GM21367 (cell line): ENCODE data around the gene PLCH1.

Source experiments
- ATAC-seq: cut with Tn5 transposase; IDR thresholded peaks from one replicate; pipeline ENCODE4 v1.9.1; 2021; ENCODE audit not compliant: unreplicated experiment

The PLCH1 gene

GRCh38 chr3:155388417-155388816, 356.5 kb downstream of the PLCH1 start:
- no peak for ATAC-seq

GRCh38 chr3:155387571-155387970, 357.3 kb downstream of the PLCH1 start:
- no peak for ATAC-seq

DNA sequence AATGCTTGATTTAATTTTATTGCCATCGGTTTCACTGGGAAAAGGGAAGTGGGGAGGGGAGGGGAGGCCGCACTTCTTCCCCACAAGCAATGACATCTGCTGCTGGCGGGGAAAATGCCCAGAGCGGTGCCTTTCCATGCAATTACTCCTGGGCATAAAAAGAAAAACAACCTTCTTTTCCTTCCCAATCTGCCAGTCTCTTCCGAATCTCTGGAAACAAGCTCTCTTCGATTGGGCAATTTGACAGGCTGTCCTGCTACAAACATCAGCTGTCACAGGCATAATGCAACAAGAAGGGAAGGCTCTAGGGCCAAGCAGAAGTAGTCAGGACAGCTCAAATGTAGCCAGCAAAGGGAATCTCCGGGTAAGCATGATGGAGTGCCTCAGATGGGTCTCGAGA, 358.0 kb downstream of the PLCH1 start:
- ATAC-seq, result no peak

DNA sequence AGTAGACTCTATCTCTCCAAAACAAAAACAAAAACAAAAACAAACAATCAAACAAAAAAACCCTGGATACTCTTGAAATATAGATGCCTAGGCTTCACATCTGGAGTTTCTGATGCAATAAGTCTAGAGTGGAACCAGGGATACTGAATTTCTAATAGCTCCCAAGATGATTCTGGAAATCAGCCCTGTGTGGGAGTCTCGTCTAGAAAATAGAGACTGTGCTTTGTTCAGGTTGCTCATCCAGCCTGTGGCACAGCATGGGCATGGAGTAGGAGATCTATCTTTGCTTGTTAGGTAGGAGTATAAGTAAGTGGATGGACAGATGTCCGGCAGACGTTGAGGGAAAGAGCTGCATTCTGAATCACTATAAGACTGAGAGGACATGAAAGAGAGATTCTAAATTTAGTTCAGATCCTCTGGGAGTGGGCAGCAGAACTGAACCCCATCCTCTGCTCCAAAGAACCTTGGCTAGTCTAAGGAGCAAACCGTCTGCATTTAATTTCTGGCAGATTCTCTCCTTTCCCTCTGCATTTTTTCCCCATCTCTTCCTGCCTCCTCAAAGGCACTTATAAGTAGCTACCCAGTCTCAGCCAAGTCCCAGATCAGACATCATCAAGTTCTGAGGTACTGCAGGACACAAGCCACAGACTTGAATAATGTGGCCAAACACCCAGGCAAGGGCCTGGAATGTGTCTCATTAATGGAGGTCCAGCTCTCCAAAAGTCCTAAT, 358.8 kb downstream of the PLCH1 start:
- ATAC-seq, result no peak

DNA sequence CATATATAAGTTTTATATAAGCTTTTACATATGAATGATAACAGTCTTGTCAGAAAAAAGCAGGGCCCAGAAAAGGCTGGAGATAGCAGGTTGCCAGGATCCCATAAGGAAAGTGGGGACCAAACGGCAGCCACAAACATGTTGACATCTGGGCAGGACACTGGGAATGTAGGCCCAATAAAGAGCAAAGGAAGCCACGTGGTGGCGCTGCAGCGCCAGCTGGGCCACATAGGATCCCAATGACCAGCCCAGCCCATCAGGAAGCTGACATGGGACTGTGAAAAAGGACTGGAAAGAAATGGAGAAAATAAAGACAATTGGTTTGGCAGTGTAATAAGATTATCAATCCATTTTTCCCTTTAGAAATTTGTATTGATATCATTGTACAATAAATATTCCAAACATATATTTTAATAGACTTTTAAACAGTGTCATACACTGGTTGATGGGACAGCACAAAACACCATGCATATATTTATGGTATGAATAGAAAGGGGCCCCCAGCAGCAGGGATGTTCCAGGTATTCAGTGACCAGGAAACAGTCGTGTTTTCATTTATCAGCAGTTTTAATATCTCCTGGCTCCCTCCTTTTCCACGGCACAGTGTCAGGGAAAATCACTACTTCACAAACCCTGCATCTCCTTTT, 362.4 kb downstream of the PLCH1 start:
- peak; percentile 59 for ATAC-seq

DNA sequence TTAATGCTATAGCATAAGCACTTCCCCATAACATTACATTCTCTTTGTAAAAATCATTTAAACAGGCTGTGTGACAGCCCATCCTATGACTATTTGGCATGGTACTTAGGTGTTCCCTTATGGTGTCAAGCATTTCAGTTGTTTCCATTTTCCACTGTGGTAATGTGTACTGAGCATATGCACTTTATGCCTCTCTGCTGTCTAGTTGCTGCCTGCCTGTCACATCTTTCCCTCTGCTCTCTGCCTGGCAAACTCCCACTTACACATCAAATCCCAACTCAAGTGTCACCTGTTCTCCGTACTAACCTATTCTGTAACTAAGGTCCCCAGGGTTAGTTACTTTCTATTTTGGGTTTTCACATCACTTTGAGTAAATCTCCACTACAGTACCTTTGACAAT, 367.0 kb downstream of the PLCH1 start:
- no peak for ATAC-seq

DNA sequence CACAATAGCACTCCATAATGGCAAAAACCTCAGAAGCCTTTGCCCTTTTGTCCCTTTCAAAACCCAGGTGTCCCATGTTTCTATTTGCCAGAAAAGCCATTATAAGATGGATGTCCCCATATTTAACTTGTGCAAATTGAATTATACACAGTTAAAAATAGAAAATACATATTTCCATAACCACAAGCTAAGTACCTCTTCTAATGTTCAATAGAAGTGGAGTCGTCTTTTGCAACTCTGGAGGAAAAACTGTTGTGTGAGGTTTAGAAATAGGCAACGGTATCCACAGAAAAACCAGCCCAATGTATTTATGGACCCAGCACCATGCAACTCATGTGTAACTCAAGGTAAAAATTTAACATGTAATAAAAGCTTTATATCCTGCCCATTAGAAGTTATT, 367.8 kb downstream of the PLCH1 start:
- no peak for ATAC-seq

- ATAC-seq, result no peak
Measured at GRCh38 chr3:155372281-155372680, 372.6 kb downstream of the PLCH1 start.

- ATAC-seq, result no peak
Measured at GRCh38 chr3:155370764-155371503, 373.9 kb downstream of the PLCH1 start.

GRCh38 chr3:155370198-155370597, 374.7 kb downstream of the PLCH1 start:
- no peak for ATAC-seq

DNA sequence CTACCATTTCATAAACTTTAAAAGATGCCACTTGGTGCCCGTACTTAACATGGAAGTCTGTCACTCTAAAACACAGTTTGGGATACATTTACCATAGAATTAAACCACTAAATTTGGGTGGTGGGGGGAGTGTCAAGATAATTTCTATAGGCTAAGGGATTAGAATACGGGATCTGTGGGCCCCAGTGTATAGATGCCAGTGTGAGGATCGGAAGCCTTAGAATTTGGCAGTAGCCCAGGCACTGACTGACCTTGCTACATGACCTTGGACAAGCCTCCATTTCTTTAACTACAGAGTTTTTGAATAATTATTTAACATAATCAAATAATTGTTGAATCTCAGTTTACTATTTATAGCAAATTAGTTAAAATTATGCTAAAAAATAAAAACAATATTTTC, 375.1 kb downstream of the PLCH1 start:
- ATAC-seq, result no peak

- ATAC-seq, result no peak
Measured at GRCh38 chr3:155369244-155369643, 375.6 kb downstream of the PLCH1 start.

GRCh38 chr3:155368786-155369185, 376.1 kb downstream of the PLCH1 start:
- no peak for ATAC-seq

GRCh38 chr3:155367506-155367905, 377.4 kb downstream of the PLCH1 start:
- ATAC-seq, result no peak

- no peak for ATAC-seq
Measured at GRCh38 chr3:155365178-155365783, 379.6 kb downstream of the PLCH1 start.

- no peak for ATAC-seq
Measured at GRCh38 chr3:155364492-155364891, 380.4 kb downstream of the PLCH1 start.

DNA sequence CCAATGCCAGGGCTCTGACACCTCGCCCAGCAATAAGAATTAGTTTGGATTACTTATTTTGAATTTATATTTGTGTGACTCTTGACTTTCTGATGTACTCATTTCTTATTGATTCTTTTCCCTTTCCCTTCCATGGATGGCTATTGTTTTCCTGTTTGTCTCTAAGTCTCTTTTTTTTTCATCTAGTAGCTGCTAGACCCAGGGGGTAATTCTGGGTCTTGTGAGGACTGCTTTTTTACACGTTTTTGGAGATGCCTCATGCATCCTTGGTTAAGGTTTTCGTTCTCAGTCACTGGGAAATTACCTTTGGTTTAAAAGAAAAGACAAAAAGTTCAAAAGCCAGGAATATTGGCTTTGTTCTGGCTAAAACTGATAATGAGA, 381.2 kb downstream of the PLCH1 start:
- ATAC-seq, result no peak

GRCh38 chr3:155362808-155363689, 381.8 kb downstream of the PLCH1 start:
- ATAC-seq, result no peak

GRCh38 chr3:155360281-155360680, 384.6 kb downstream of the PLCH1 start:
- no peak for ATAC-seq

GRCh38 chr3:155356594-155357370, 388.1 kb downstream of the PLCH1 start:
- no peak for ATAC-seq
